Stimulated activated CD4-positive, alpha-beta T cell treated with anti-CD3 and anti-CD28 coated beads, TNF-alpha, amount 100 ng/mL, for 4 hours (primary cell): Measurements from ENCODE around the gene GRIA4.
"Not testable (repeated sequence)": the region's sequence is repeated elsewhere in the genome, so short reads cannot be mapped to it uniquely, and the experiment has no call there.

ENCODE experiments used
- DNase-seq, 3 experiments: peaks; one replicate each; pipeline ENCODE4 v3.0.0-alpha.2; 2020; ENCODE audit warnings: low read depth in 3 of 3

GRIA4 gene

DNA sequence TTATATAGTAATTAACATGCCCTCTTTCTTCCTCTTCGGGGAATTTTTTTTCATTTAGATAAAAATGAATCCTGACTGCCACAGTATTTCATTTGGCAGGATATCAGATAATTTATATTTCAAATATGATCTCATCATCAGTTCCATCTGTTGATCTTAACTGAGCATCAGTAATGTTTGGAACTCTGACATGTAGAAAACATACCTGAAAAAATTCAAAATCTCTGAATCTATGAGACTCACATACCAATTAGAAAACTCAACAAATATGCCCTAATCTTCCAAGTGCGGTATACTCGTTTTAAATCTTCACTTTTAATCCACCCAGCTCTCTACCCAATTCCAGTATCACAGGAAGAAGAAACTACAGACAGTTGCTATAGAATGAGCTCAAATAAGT, 250.2 kb downstream of the GRIA4 start:
- no peak for DNase-seq

- DNase-seq = no peak
Measured at GRCh38 chr11:105861225-105861624, 251.4 kb downstream of the GRIA4 start.

GRCh38 chr11:105862736-105863367, 253.0 kb downstream of the GRIA4 start:
- DNase-seq = no peak

- DNase-seq = no peak
Measured at GRCh38 chr11:105863523-105863922, 253.7 kb downstream of the GRIA4 start.

- DNase-seq = no peak
Measured at GRCh38 chr11:105867742-105868141, 257.9 kb downstream of the GRIA4 start.

DNA sequence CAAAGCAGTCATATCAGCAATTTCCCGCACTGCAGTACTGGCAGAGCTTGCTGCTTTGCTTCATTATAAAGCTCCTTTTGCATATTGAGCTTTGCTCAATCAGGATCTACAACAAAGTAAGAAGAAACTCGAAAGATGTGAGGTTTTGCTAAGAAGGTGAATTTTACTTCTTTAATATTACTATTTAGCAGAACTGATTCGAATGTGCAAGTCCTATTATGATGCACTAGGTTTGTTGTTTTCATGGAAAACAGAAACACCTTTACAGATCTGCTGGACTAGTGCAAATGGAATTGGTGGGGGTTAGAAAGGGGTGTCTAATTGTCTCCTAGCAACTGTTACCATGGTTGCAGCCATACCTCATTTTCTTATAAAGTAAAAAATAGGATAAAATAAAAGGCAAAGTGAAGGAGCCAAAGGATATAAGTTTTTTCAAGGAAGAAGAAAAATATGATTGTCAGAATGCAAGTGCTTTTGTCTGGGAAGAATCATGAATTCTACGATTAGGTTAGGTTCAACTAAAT, 259.0 kb downstream of the GRIA4 start:
- no peak for DNase-seq

DNA sequence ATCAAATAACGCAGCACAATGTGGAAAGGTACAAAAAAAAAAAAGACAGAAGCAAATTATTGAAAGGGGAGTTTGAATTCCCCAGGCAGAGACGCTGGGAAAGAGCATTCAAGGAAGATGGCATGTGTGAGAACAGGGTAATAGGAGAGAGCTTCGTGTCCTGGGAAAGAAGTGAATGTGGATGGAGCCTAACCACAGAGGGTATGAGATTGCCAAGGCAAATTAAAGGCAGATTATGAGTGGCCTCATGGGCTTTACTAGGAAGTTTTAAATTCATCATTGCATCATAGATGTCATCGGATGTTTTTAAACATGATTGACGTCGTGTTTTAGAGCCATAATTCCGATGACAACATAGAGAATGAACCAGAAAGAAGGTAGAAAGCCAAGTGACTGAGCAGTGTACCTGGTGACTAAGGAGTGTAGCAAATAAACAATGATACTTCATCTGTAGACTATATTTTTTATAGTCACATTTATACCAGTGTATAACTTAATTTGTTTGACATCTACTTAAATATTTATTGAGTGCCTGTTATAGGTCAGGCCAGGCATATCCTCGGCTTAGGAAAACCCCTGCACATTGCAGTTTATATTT, 260.7 kb downstream of the GRIA4 start:
- DNase-seq = no peak

- no peak for DNase-seq
Measured at GRCh38 chr11:105878510-105878909, 268.6 kb downstream of the GRIA4 start.

GRCh38 chr11:105878927-105879326, 269.1 kb downstream of the GRIA4 start:
- not testable (repeated sequence) for DNase-seq

DNA sequence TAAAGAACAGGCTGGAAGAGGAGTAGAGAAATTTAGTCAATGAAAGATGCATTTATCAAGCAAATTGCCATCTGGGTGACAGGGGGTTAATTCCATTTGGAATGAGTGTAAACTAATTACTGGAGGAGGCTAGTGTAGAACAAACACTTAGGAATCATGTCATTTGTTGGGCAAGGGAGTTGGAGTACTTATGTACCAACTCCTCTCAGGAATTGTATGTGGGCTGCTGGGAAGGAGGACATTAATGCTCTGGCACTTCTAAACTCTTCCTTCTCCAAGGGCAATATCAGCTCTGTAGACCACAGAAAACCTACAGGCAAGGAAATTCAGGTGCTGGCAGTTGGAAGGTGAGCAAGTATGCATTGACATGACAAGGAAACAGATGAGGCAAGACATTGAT, 271.2 kb downstream of the GRIA4 start:
- DNase-seq = no peak

- no peak for DNase-seq
Measured at GRCh38 chr11:105884436-105884835, 274.6 kb downstream of the GRIA4 start.

GRCh38 chr11:105891685-105892084, 281.8 kb downstream of the GRIA4 start:
- no peak for DNase-seq

DNA sequence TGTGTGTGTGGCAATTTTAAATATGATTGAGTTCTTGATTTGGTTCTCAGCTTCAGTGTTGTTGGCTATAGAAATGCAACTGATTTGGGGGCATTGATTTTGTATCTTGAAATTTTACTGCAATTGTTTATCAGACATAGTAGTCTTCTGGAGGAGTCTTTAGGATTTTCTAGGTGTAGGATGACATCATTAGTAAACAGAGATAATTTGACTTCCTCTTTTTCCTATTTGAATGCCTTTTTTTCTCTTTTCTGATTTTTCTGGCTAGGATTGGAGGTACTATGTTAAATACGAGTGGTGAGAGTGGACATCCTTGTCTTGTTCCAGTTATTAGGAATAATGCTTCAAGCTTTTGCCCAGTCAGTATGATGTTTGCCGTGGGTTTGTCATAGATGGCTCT, 287.3 kb downstream of the GRIA4 start:
- no peak for DNase-seq

DNA sequence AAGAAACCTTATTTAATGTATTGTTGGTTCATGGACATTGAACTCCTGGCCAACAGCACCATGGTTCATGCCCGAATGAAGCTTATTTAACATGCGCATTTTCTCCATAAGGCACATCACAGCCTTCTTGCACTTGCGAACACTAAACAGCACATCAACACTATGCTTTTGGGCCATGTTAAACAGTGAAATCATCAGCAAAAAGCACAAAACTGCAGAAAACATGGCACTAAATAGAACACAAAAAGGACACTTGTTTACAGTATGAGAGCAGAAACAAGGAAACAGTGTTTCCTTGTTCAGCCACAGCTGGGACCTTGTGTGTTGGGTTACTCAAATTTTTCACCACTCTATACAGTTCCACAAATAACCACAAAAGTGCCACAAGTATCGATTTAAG, 289.9 kb downstream of the GRIA4 start:
- no peak for DNase-seq

DNA sequence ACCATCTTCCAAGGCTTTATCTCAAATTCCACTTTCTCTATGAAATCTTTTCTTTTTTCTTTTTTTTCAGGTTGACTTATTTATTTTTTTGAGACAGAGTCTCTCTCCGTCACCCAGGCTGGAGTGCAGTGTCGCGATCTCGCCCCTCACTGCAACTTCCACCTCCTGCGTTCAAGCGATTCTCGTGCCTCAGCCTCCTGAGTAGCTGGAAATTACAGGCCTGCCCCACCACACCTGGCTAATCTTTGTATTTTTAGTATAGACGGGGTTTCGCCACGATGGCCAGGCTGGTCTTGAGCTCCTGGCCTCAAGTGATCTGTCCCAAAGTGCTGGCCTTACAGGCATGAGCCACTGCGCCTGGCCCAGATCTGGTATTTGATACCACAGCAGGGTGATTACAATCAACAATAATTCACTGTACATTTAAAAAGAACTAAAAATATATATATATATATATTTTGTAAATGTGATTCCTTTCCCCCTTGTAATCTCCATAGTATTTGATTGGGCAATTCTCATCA, 290.7 kb downstream of the GRIA4 start:
- DNase-seq = no peak

- no peak for DNase-seq
Measured at GRCh38 chr11:105903113-105903512, 293.2 kb downstream of the GRIA4 start.

- no peak for DNase-seq
Measured at GRCh38 chr11:105906517-105906916, 296.6 kb downstream of the GRIA4 start.

- DNase-seq = no peak
Measured at GRCh38 chr11:105907319-105907718, 297.4 kb downstream of the GRIA4 start.

- DNase-seq = no peak
Measured at GRCh38 chr11:105910095-105910715, 300.3 kb downstream of the GRIA4 start.

GRCh38 chr11:105911454-105911853, 301.6 kb downstream of the GRIA4 start:
- no peak for DNase-seq

- DNase-seq = no peak
Measured at GRCh38 chr11:105912666-105913065, 302.8 kb downstream of the GRIA4 start.

GRCh38 chr11:105915021-105915420, 305.1 kb downstream of the GRIA4 start:
- DNase-seq = no peak

- DNase-seq = no peak
Measured at GRCh38 chr11:105918039-105918438, 308.2 kb downstream of the GRIA4 start.
